HG03575 (cell line): ENCODE data around the gene BCAN.
"Not testable (repeated sequence)": the region's sequence is repeated elsewhere in the genome, so short reads cannot be mapped to it uniquely, and the experiment has no call there.

ENCODE experiments used
- ATAC-seq: cut with Tn5 transposase; IDR thresholded peaks from one replicate; pipeline ENCODE4 v1.9.1; 2021; ENCODE audit not compliant: unreplicated experiment, insufficient number of reproducible peaks, low FRiP score; ENCODE audit errors: extremely low read depth

Gene BCAN, protein sequence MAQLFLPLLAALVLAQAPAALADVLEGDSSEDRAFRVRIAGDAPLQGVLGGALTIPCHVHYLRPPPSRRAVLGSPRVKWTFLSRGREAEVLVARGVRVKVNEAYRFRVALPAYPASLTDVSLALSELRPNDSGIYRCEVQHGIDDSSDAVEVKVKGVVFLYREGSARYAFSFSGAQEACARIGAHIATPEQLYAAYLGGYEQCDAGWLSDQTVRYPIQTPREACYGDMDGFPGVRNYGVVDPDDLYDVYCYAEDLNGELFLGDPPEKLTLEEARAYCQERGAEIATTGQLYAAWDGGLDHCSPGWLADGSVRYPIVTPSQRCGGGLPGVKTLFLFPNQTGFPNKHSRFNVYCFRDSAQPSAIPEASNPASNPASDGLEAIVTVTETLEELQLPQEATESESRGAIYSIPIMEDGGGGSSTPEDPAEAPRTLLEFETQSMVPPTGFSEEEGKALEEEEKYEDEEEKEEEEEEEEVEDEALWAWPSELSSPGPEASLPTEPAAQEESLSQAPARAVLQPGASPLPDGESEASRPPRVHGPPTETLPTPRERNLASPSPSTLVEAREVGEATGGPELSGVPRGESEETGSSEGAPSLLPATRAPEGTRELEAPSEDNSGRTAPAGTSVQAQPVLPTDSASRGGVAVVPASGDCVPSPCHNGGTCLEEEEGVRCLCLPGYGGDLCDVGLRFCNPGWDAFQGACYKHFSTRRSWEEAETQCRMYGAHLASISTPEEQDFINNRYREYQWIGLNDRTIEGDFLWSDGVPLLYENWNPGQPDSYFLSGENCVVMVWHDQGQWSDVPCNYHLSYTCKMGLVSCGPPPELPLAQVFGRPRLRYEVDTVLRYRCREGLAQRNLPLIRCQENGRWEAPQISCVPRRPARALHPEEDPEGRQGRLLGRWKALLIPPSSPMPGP

DNA sequence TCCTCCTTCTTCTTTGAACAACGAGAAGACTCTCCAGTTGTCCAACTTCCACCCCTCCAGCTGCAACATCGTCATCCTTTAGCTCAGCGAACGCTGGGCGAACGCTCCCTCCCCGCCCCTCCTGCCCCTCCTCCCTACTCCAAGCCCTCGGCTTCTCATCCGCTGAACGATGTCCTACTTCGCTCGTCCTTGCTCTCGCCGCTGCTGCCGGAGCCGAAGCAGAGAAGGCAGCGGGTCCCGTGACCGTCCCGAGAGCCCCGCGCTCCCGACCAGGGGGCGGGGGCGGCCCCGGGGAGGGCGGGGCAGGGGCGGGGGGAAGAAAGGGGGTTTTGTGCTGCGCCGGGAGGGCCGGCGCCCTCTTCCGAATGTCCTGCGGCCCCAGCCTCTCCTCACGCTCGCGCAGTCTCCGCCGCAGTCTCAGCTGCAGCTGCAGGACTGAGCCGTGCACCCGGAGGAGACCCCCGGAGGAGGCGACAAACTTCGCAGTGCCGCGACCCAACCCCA, at the start of gene BCAN:
BCAN (plus strand) TSS at position 357 of the 504 bp plus-strand sequence. CDS start 3,938 bp downstream, outside the sequence.
- ATAC-seq: no peak

DNA sequence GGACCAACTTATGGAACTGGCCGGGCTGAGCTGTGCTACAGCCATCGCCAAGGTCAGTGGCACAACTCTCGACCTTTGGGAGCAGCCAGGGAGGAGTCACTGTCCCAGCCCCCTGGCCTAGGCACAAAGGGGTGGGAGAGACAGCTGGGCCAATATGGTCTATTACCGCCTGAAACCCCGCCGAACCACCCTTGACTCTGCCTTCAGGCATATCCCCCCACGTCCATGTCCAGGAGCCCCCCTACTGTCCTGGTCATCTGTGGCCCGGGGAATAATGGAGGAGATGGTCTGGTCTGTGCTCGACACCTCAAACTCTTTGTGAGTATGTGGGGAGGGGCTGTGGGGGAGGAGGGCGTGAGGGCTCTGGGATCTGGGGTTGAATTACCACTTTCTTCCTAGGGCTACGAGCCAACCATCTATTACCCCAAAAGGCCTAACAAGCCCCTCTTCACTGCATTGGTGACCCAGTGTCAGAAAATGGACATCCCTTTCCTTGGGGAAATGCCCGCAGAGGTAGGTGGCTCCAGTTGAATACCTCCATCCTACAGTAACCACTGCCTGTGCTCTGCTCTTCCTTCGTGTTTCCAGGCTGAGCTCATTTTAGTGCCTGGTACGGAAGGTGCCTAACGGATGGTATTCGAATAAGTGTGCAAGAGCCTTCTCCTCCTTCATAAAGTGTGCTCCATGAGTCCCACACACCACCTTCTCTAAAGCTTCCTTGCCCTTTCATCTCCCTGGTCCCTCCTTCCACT, 49.6 kb upstream of the BCAN start:
- ATAC-seq: no peak

- ATAC-seq: no peak
Measured at GRCh38 chr1:156592910-156593660, 48.8 kb upstream of the BCAN start.

GRCh38 chr1:156593661-156593989, 48.3 kb upstream of the BCAN start:
- ATAC-seq: no peak

DNA sequence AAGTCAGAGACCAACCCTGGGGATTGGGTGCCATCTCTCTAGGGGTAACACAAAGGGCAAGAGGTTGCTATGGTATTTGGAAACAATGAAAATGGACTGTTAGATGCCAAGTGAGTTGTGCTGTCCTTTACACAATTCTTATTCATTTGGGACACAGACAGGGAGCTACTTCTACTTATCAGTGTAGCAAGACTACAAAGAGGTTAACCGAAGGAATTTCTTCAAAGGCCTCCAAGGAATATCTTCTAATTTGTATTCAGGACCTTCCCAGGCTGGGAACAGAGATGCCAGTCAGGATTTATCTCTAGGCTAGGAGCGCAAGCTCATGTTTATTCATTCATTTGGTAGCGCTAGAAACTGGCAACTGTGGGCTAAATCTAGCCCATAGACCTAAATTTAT, 47.7 kb upstream of the BCAN start:
- ATAC-seq: no peak

GRCh38 chr1:156595016-156595415, 46.9 kb upstream of the BCAN start:
- no peak for ATAC-seq

DNA sequence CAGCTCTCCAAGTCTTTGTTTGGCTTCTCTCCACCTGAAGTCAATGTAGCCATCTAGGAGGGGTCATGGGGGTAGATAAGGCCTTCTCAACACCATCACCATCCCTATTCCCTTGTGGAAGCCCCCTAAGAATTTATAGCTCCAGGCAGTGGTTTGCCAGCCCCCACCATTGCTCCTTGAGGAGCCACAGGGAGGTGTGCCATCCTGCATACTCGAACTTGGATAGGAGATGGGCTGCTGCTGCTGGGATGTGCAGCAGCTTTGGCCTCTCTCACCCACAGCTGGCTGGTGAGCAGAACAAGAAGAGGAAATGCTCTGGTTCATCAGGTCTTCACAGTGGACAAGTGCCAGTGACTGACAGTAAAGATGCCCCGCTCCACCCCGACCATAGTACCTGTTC, 45.5 kb upstream of the BCAN start:
- ATAC-seq: no peak

DNA sequence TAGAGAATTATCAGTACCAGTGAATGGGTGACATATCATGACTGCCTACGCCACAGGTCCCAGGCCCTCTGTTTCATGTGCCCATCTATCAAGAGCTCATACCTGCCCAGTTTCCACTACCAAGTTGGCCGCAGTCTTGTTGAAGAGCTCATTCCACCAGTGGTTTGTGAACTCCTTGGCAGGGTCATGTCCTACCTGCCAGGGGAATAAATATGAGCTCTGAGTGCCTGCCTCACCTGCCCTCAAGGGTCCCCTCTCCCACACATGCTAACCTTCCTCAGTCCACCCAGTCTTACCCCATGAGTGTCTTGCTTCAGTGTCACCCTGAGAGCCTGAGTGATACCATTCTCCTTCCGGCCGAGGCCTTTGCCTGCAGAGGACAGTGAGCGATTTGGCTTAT, 43.8 kb upstream of the BCAN start:
- no peak for ATAC-seq

DNA sequence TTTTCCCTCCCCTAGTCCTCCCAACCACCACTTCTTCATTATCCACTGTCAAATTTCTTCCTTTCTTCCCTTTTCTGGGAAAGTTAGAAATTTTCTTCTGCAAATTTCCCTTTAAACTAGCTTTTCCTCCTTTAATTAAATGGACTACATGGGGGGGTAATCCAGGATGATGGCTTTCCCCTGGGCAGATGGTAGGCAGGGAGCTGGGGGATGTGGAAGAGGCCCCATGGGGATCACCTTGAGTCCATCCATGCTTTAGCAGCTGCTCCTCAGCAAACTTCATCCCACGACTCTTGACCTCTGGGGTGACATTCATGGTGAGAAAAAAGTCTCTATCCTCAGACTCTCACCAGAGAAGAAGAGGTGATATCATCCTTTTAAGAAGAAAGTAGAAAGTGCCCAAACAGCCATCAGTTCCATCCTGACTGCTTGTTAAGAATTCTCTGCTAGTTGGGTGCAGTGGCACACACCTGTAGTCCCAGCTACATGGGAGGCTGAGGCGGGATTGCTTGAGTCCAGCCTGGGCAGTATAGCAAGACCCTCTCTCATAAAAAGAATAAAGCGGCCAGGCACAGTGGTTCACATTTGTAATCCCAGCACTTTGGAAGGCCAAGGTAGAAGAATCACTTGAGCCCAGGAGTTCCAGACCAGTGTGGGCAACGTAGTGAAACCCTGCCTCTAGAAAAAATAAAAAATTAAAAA, 43.0 kb upstream of the BCAN start:
- no peak for ATAC-seq

GRCh38 chr1:156599811-156600210, 42.1 kb upstream of the BCAN start:
- ATAC-seq: no peak

- no peak for ATAC-seq
Measured at GRCh38 chr1:156600733-156601121, 41.2 kb upstream of the BCAN start.

DNA sequence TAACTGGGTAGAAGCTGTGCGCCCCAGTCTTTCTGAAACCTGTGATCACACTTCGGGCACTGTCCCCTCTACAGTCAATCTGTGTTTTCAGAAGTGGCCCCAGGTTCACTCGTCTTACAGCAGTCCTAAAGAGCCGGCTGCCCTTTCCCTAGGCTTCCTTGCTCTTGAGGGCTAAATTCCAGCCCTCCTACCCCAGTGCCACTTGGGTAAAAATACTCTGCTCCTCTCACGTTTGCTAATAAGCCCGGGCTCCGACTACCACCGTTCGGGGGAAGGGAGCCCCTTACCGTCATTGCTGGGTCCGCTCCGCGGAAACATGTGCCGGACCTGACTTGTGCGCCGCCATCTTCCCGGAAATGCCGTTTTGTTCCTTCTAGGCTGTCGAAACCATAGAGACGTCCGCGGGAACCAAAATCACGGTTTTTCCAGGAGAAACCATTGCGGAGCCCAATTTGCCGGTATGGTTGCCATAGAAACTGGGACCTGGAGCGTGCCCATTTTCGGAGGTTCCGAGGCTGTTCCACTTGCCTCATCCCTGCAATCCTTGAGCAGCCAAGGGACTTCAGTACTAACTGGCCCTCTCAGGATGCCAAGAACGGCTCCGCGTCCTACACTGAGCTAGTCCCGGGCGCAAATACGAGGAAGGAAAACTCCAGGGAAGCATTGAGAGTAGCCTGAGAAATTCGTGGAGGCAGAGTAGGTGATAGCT, 40.6 kb upstream of the BCAN start, which contains the start of gene GPATCH4:
GPATCH4 (minus strand) TSS at position 358 of the 709 bp plus-strand sequence.
- ATAC-seq: no peak

DNA sequence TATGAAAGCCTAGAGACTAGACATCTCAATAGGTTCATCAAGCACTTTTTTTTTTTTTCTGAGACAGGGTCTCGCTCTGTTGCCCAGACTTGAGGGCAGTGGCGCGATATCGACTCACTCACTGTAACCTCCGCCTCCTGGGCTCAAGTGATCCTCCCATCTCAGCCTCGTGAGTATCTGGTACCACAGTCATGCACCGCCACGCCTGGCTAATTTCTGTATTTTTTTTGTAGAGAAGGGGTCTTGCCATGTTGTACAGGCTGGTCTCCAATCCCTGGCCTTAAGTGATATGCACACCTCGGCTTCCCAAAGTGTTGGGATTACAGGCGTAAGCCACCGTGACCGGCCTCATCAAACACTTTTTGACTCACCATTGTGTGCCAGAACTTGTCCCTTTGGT, 40.0 kb upstream of the BCAN start:
- no peak for ATAC-seq

- no peak for ATAC-seq
Measured at GRCh38 chr1:156602557-156602993, 39.3 kb upstream of the BCAN start.

DNA sequence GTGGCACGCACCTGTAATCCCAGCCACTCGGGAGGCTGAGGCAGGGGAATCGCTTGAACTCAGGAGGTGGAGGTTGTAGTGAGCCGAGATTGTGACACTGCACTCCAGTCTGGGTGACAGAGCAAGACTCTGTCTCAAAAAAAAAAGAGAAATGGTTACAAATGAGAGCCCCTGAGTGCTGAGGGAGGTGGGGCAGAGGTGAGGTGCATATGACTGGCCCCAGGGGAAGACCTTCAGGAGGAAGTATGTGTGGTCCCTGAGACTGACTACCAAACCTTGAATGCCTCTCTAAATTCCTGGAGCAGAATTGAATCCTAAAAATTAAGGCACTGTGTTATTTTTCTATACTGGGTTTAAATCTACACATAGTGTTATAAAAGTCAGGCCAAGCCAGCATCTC, 34.6 kb upstream of the BCAN start:
- ATAC-seq: not testable (repeated sequence)

- no peak for ATAC-seq
Measured at GRCh38 chr1:156608036-156608674, 33.8 kb upstream of the BCAN start.

- ATAC-seq: no peak
Measured at GRCh38 chr1:156608981-156609380, 32.9 kb upstream of the BCAN start.
